ENCODE measurements around the gene ELOVL6. TPM values are rescaled to one million over a fixed set of nuclear protein-coding genes. Genes with fewer than 3 reads are reported as not detected.
A peak's percentile ranks its signal among the peaks of the same experiment; 100 is the strongest.

The ELOVL6 gene, protein sequence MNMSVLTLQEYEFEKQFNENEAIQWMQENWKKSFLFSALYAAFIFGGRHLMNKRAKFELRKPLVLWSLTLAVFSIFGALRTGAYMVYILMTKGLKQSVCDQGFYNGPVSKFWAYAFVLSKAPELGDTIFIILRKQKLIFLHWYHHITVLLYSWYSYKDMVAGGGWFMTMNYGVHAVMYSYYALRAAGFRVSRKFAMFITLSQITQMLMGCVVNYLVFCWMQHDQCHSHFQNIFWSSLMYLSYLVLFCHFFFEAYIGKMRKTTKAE
- total RNA-seq (1 to 10 TPM in 9 of 10 donors, under 1 TPM in 1; 0.84 to 4.8 (median 2.2) TPM), polyA plus RNA-seq (1 to 10 TPM; 3.0 to 7.7 TPM)
- long read RNA-seq, donor 1, partial matches to known transcripts: 0 of 2 reads
- long read RNA-seq, donor 1, other reads (novel, unspliced or antisense): 0 of 2 reads
- long read RNA-seq, donor 2, partial matches to known transcripts: 0 of 3 reads
- long read RNA-seq, donor 2, other reads (novel, unspliced or antisense): 1 of 3 reads
- long read RNA-seq, donor 3, partial matches to known transcripts: 0 of 1 reads
- long read RNA-seq, donor 3, other reads (novel, unspliced or antisense): 1 of 1 reads

DNA sequence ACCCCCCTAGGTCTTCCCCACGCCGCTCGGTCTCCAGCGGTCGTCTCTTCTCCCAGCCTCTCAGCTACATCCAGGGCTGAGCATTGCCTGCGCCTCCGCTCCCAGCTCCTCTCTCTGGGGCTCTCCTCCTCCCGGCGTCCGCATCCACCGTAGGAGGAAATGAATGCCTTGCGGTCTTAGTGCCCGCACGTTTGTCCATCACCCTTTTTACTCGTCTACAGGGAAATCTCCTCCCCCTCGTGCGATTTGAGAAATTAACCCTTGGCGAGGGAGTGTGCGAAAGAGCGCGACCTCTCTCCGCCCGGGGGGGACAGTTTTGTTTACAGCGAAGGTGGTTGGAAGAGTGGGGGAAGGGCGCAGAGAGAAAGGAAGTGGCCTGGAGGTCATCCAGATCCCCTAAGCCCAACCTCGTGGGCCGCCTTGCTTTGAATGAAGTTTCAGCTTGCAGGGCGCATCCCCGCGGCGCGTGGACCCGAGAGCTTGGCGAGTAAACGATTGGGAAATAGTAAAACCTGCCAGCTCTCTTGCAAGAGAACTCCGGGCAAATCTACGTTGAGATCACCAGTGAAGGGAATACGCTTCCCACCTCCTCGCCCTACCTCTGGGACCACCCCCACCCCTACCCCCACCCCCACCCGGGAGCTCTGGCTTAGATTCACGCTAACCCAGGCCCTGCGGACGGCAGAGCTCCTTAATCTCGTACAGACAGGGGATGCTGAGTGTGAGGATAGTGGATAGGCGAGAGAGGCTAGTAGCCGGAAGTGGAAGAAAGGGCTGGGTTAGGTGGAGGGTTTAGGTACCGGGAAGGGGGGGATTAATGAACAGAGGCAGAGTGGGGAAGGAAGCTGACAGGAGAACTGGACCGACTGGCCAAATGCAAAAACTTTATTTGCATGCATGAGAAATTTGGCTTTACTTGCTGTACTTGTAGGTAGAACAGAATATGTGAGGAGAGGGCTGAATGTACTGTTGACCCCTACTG lies at the start of gene ELOVL6:
Gene ELOVL6, minus strand, starts transcription at position 181 of the 982 bp plus-strand sequence. CDS start 280 bp downstream, outside the sequence.
- Histone ChIP-seq H3K36me3 (no peaks in the 10 kb centered on the region), H3K4me1 (peaks cover 0 to 22% (median 7%) of the 10 kb centered on the region in 9 donors), H3K9me3 (no peaks in the 10 kb centered on the region), H3K27me3 (peaks cover 0 to 7% (median 0%) of the 10 kb centered on the region in 7 donors), H3K4me3 (peak within 1 kb of the TSS; percentile 68 to 95 (median 87)), H3K27ac (peak within 1 kb of the TSS in 7 of 10 donors; percentile 70 to 91 (median 89))
- TF ChIP-seq, protein P1, sequence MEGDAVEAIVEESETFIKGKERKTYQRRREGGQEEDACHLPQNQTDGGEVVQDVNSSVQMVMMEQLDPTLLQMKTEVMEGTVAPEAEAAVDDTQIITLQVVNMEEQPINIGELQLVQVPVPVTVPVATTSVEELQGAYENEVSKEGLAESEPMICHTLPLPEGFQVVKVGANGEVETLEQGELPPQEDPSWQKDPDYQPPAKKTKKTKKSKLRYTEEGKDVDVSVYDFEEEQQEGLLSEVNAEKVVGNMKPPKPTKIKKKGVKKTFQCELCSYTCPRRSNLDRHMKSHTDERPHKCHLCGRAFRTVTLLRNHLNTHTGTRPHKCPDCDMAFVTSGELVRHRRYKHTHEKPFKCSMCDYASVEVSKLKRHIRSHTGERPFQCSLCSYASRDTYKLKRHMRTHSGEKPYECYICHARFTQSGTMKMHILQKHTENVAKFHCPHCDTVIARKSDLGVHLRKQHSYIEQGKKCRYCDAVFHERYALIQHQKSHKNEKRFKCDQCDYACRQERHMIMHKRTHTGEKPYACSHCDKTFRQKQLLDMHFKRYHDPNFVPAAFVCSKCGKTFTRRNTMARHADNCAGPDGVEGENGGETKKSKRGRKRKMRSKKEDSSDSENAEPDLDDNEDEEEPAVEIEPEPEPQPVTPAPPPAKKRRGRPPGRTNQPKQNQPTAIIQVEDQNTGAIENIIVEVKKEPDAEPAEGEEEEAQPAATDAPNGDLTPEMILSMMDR (IDR thresholded peaks at IDR 0.05): no peak
- intact Hi-C loops (cut with DNase I): loop anchor here in 2 of 10 donors (5.0 kb wide), 1 partner anchor 146 kb away; no protein-coding TSS in a partner anchor
- ATAC-seq (peak; percentile 40 to 81 (median 67)), DNase-seq (peak; percentile 42 to 47)
- WGBS, 2 donors: 1 to 2% methylated on average over 48 of the region's 48 CpGs

DNA sequence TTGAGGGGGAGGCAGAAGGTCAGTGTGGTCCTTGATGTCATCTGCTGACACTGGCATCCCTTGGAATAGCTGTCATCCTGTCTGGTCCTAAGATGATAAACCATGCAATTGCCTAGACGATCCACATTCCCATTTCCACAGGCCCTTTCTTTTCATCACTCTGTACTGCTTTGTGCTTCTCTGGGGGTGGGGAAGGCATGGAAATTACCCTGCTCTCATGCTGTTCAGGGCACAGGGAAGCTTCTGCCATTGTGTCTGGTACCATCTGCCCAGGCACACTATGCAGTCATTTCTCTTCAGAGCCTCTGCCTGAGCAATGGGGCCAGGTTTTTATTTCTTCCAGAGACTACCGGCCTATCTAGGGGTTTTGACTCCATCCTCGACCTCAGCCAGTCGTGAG lies 49.7 kb upstream of the ELOVL6 start:
- intact Hi-C loops (cut with DNase I): no loop called here
- DNase-seq: no peak
- Histone ChIP-seq H3K4me3 (no peak overlapping the region), H3K27me3 (peaks cover 0 to 3% (median 0%) of the 10 kb centered on the region in 7 donors), H3K4me1 (no peaks in the 10 kb centered on the region), H3K27ac (no peak overlapping the region), H3K36me3 (no peaks in the 10 kb centered on the region), H3K9me3 (no peaks in the 10 kb centered on the region)
- TF ChIP-seq, protein P1 (IDR thresholded peaks at IDR 0.05): no peak
- WGBS, 2 donors: 53 to 69% methylated on average over 4 of the region's 4 CpGs
- no peak for ATAC-seq

DNA sequence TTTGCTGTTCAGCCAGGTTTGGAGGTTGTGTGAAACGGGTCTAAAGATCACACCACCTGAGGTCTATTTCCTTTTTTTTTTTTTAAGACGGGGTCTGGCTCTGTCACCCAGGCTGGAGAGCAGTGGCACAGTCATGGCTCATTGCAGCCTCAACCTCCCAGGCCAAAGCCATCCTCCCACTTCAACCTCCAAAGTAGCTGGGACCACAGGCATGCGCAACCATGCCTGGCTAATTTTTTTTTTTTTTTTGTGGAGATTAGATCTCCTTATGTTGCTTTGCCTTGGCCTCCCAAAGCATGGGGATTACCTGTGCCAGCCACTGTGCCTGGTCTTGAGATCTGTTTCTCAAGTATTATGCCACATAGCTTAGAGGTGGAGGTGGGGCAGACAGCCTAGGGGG lies 49.2 kb upstream of the ELOVL6 start:
- intact Hi-C loops (cut with DNase I): no loop called here
- 78 to 82% methylated on average over 3 of the region's 3 CpGs for WGBS, 2 donors
- ATAC-seq (no peak), DNase-seq (no peak)
- H3K27ac ChIP-seq: no peak overlapping the region
- H3K4me3 ChIP-seq: no peak overlapping the region
- H3K27me3 ChIP-seq: peaks cover 0 to 3% (median 0%) of the 10 kb centered on the region in 7 donors
- TF ChIP-seq, protein P1 (IDR thresholded peaks at IDR 0.05): no peak
- H3K4me1 ChIP-seq: no peaks in the 10 kb centered on the region
- no peaks in the 10 kb centered on the region for H3K9me3 ChIP-seq
- H3K36me3 ChIP-seq: no peaks in the 10 kb centered on the region

DNA sequence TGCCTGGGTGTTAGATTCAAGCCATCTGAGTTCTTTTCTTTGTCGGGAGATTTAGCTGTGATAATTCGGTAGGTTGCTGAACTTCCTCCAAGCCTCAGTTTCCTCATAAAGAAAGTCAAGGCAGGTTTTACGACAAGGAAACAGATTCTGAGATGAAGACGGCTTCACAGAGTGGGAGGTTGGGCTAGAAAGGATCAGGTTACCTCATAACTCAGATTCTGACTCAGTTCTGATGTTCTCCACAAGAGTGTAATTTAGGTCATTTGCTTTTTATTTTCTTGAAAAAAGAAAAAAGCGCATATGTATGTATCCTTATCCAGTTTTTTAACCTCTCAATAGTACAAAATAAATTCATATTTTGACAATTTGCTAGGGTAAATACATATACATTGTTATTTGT lies 47.2 kb upstream of the ELOVL6 start:
- no peak for ATAC-seq
- Histone ChIP-seq H3K4me3 (no peak overlapping the region), H3K9me3 (no peaks in the 10 kb centered on the region), H3K27me3 (peaks cover 0 to under 1% (median 0%) of the 10 kb centered on the region in 7 donors), H3K27ac (no peak overlapping the region), H3K4me1 (no peaks in the 10 kb centered on the region), H3K36me3 (no peaks in the 10 kb centered on the region)
- WGBS, 2 donors: 60 to 69% methylated on average over 5 of the region's 5 CpGs
- TF ChIP-seq, protein P1 (IDR thresholded peaks at IDR 0.05): no peak
- intact Hi-C loops (cut with DNase I): no loop called here
- no peak for DNase-seq
